ENCODE measurements around the gene PXK.
A peak's percentile ranks its signal among the peaks of the same experiment; 100 is the strongest.

Gene PXK

DNA sequence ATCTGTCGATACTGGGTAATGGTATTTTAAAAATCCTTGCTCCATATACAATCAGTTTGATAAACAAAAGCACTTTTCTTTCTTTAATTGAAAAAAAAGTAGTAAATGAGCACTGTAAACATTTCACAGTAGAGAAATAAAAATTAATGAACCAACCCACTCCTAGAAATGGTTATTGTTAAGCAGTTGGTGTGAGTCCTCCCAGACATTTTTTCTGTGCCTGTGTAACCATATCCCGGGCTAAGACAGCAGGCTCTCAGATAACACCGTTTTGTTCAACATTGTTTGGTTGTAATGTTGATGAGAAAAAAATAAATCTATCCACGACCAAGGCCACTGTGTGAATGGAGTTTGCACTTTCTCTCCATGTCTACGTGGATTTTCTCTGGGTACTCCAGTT, 42.6 kb downstream of the PXK start:
- ChIA-PET CTCF (interaction anchor here (0.7 to 2.0 kb wide), 2 partner anchors 35 to 40 kb away, joined by 3 to 6 read pairs; no protein-coding TSS in a partner anchor), POLR2A (no interaction called here)
- H3K4me3 ChIP-seq (ENCODE audit: low read depth, low read length): no peak overlapping the region
- no peak for TF ChIP-seq CTCF (IDR thresholded peaks at IDR 0.05; ENCODE audit: insufficient read depth, low read length, missing control alignments)
- DNase-seq (ENCODE audit: low read depth, low spot score): no peak

- no peak for DNase-seq (ENCODE audit: low read depth, low spot score)
- TF ChIP-seq CTCF (IDR thresholded peaks at IDR 0.05; ENCODE audit: insufficient read depth, low read length, missing control alignments): no peak
- CTCF ChIA-PET: no interaction called here
- no peak overlapping the region for H3K4me3 ChIP-seq (ENCODE audit: low read depth, low read length)
- POLR2A ChIA-PET: no interaction called here
Observed at GRCh38 chr3:58377168-58377567, 44.5 kb downstream of the PXK start.

DNA sequence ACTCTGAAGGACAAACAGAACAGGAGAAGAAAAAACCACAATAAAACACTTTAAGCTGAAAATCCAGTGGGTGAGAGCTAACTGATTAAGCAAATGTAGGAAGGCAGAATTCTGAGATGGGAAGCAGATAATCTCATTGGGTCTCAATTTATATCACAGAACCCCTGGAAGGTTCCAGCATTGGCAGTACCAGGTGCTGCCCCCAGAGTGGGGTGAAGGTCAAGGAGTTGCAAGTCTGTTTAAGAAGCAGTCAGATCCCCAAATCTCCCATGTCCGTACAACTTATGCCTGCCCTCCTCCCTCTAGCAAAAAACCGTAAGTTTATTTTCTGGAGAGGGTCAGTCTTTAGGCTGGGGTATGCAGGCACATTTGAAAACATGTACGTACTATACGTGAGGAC, 45.1 kb downstream of the PXK start:
- no peak overlapping the region for H3K4me3 ChIP-seq (ENCODE audit: low read depth, low read length)
- CTCF ChIA-PET: interaction anchor here (0.6 kb wide), 1 partner anchor 38 kb away, joined by 3 read pairs; no protein-coding TSS in a partner anchor
- DNase-seq (ENCODE audit: low read depth, low spot score): no peak
- POLR2A ChIA-PET: no interaction called here
- no peak for TF ChIP-seq CTCF (IDR thresholded peaks at IDR 0.05; ENCODE audit: insufficient read depth, low read length, missing control alignments)

DNA sequence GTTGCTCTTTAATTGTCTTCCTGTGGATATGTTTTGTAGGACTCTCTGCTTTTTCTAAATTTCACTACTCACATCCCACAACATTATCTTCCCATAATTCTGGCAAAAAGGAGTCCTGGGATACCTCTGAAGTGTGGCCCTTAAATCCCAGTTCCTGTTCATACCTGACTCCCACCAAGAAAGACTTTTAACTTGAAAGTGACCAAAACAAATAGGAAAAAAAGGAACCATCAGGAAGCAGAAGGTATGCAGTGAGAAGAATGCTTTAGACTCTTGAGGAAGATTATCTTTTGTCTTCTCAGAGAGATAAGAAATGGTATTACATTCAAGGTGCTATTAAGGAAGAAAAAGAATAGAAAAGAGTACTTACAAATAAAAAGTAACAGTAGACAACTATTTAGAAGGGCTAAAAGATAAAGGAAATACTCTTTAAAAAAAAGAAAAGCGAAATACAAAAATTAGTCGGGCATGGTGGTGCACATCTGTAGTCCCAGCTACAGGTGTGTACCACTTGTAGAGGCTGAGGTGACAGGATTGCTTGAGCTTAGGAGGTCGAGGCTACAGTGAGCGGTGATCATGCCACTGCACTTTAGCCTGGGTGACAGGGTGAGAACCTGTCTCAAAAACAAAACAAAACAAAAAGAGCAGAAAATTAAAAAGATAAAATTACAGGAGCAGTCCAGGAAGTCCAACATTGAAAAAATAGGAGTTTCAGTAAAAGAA, 46.8 kb downstream of the PXK start:
- ChIA-PET CTCF (no interaction called here), POLR2A (no interaction called here)
- no peak for TF ChIP-seq CTCF (IDR thresholded peaks at IDR 0.05; ENCODE audit: insufficient read depth, low read length, missing control alignments)
- H3K4me3 ChIP-seq (ENCODE audit: low read depth, low read length): no peak overlapping the region
- DNase-seq (ENCODE audit: low read depth, low spot score): no peak

DNA sequence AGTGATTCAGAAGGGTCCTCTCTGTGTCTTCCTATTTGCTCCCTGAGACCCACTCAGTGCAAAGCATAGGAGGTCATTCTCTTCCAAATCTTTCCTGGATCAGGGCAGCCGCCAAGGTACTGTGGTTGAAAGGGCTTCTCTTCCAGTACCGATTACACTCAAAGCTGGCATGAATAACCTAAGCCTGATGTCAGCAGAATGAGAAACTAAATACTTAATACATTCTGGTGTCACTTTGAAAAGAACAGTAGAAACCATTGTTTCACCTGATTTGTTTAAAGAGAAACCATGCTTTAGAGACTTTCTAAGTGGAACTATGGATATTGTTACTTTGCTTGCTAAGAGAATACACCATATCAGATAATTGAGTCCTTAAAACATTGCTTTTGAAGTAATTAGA, 50.8 kb downstream of the PXK start:
- no peak overlapping the region for H3K4me3 ChIP-seq (ENCODE audit: low read depth, low read length)
- no peak for DNase-seq (ENCODE audit: low read depth, low spot score)
- CTCF ChIA-PET: interaction anchor here (0.8 to 2.4 kb wide), 4 partner anchors 10 to 84 kb away, joined by 3 to 12 read pairs (median 4); partner anchors contain the start of genes HTD2 and RPP14
- TF ChIP-seq CTCF (IDR thresholded peaks at IDR 0.05; ENCODE audit: insufficient read depth, low read length, missing control alignments): no peak
- POLR2A ChIA-PET: interaction anchor here (1.0 to 1.2 kb wide), 2 partner anchors 21 to 48 kb away, joined by 3 to 4 read pairs; no protein-coding TSS in a partner anchor

GRCh38 chr3:58383904-58384303, 51.2 kb downstream of the PXK start:
- CTCF ChIA-PET: interaction anchor here (0.8 to 2.4 kb wide), 4 partner anchors 11 to 84 kb away, joined by 3 to 12 read pairs (median 4); partner anchors contain the start of genes HTD2 and RPP14
- peak; percentile 98 for DNase-seq (ENCODE audit: low read depth, low spot score)
- POLR2A ChIA-PET: interaction anchor here (0.6 to 1.2 kb wide), 3 partner anchors 21 to 944 kb away, joined by 3 to 4 read pairs (median 3); no protein-coding TSS in a partner anchor
- H3K4me3 ChIP-seq (ENCODE audit: low read depth, low read length): no peak overlapping the region
- no peak for TF ChIP-seq CTCF (IDR thresholded peaks at IDR 0.05; ENCODE audit: insufficient read depth, low read length, missing control alignments)
